Mesenchymal stem cell (in vitro differentiated cells and primary cell): ENCODE data around the gene LRRIQ1.

Experiments used
- DNase-seq: peaks from one replicate; pipeline ENCODE4 v3.0.0-alpha.2; 2013
- H2AFZ ChIP-seq: one replicate; pipeline ENCODE4 v1.6.1; 2013; ENCODE audit warnings: low read depth, mild to moderate bottlenecking, control low read depth, inconsistent platforms, low read length, moderate library complexity
- H2AK5ac ChIP-seq: 2 replicates; pipeline ENCODE4 v1.6.1; 2013; ENCODE audit warnings: low read length, moderate library complexity, mild to moderate bottlenecking, inconsistent platforms; ENCODE audit not compliant: severe bottlenecking
- H2BK120ac ChIP-seq: one replicate; pipeline ENCODE4 v1.6.1; 2013; ENCODE audit warnings: low read depth, mild to moderate bottlenecking, inconsistent platforms, low read length, moderate library complexity
- H2BK12ac ChIP-seq, 2 experiments: one replicate each; pipeline ENCODE4 v1.6.1; 2013; ENCODE audit warnings: inconsistent platforms in 2 of 2, low read length in 2 of 2, mild to moderate bottlenecking in 2 of 2, moderate library complexity in 2 of 2, control low read depth in 1 of 2
- H2BK15ac ChIP-seq: one replicate; pipeline ENCODE4 v1.6.1; 2013; ENCODE audit warnings: mild to moderate bottlenecking, low read depth, inconsistent platforms; ENCODE audit not compliant: poor library complexity, severe bottlenecking
- H2BK5ac ChIP-seq: 2 replicates; pipeline ENCODE4 v1.6.1; 2013; ENCODE audit warnings: low read depth, mild to moderate bottlenecking, low read length, control low read depth, inconsistent platforms; ENCODE audit not compliant: poor library complexity, severe bottlenecking
- H3K14ac ChIP-seq, 2 experiments: one replicate each; pipeline ENCODE4 v1.6.1; 2013; ENCODE audit warnings: inconsistent platforms in 2 of 2, low read length in 2 of 2, control low read depth in 1 of 2, mild to moderate bottlenecking in 1 of 2, moderate library complexity in 1 of 2
- H3K18ac ChIP-seq, 2 experiments: one replicate each; pipeline ENCODE4 v1.6.1; 2013; ENCODE audit warnings: inconsistent platforms in 2 of 2, low read length in 2 of 2, control low read depth in 1 of 2, low read depth in 1 of 2, mild to moderate bottlenecking in 1 of 2
- H3K23ac ChIP-seq, 2 experiments: one replicate each; pipeline ENCODE4 v1.6.1; 2013; ENCODE audit warnings: inconsistent platforms in 2 of 2, low read length in 2 of 2, mild to moderate bottlenecking in 2 of 2, moderate library complexity in 2 of 2, control low read depth in 1 of 2
- H3K27ac ChIP-seq: 2 replicates; pipeline ENCODE4 v1.5.1; 2013; ENCODE audit warnings: mild to moderate bottlenecking, moderate library complexity, low read length, control low read depth, inconsistent platforms; ENCODE audit not compliant: poor library complexity, severe bottlenecking
- H3K27me3 ChIP-seq, 2 experiments: 2 replicates each; pipeline versions ENCODE4 v1.6.1 to v1.7.0; 2013; ENCODE audit warnings: low read length in 2 of 2, mild to moderate bottlenecking in 2 of 2, moderate library complexity in 2 of 2, control low read depth in 1 of 2, inconsistent platforms in 1 of 2; ENCODE audit not compliant: control insufficient read depth in 1 of 2, insufficient read depth in 1 of 2
- H3K36me3 ChIP-seq, 2 experiments: 2 replicates each; pipeline versions ENCODE4 v1.6.1 to v1.7.0; 2013; ENCODE audit warnings: low read length in 2 of 2, control low read depth in 1 of 2, inconsistent platforms in 1 of 2, low read depth in 1 of 2, mild to moderate bottlenecking in 1 of 2; ENCODE audit not compliant: insufficient read depth in 2 of 2, control insufficient read depth in 1 of 2
- H3K4ac ChIP-seq, 2 experiments: one replicate each; pipeline ENCODE4 v1.6.1; 2013; ENCODE audit warnings: inconsistent platforms in 2 of 2, low read length in 2 of 2, mild to moderate bottlenecking in 2 of 2, moderate library complexity in 2 of 2, control low read depth in 1 of 2, low read depth in 1 of 2
- H3K4me1 ChIP-seq: 2 replicates; pipeline ENCODE4 v1.6.1; 2013; ENCODE audit warnings: low read depth, low read length, control low read depth; ENCODE audit not compliant: control insufficient read depth, insufficient read depth
- H3K4me2 ChIP-seq: 2 replicates; pipeline ENCODE4 v1.6.1; 2013; ENCODE audit warnings: low read length, mild to moderate bottlenecking, inconsistent platforms; ENCODE audit not compliant: poor library complexity, severe bottlenecking
- H3K4me3 ChIP-seq, 2 experiments: 2 replicates each; pipeline versions ENCODE4 v1.5.1 to v1.7.0; 2013; ENCODE audit warnings: low read length in 2 of 2, mild to moderate bottlenecking in 2 of 2, control low read depth in 1 of 2, low read depth in 1 of 2; ENCODE audit not compliant: insufficient read depth in 1 of 2
- H3K79me1 ChIP-seq: replicated peaks from 2 replicates; pipeline ENCODE4 v1.6.1; 2013; ENCODE audit warnings: mild to moderate bottlenecking, control low read depth, low read length, inconsistent platforms; ENCODE audit not compliant: poor library complexity, severe bottlenecking
- H3K9ac ChIP-seq: 2 replicates; pipeline ENCODE4 v1.7.0; 2013; ENCODE audit warnings: mild to moderate bottlenecking, low read length, moderate library complexity
- H3K9me3 ChIP-seq: 2 replicates; pipeline ENCODE4 v1.7.0; 2013; ENCODE audit warnings: mild to moderate bottlenecking, low read length; ENCODE audit not compliant: control insufficient read depth
- H4K8ac ChIP-seq: one replicate; pipeline ENCODE4 v1.6.1; 2013; ENCODE audit warnings: inconsistent platforms, mild to moderate bottlenecking, low read length, moderate library complexity
- H4K91ac ChIP-seq: one replicate; pipeline ENCODE4 v1.6.1; 2013; ENCODE audit warnings: mild to moderate bottlenecking, low read length, inconsistent platforms
- WGBS: methylation state at CpG from one replicate; pipeline ENCODE4 v1.1.7; 2013; ENCODE audit warnings: mixed read lengths; 5-methylcytosine and 5-hydroxymethylcytosine counted together

The LRRIQ1 gene

GRCh38 chr12:85006206-85006605 is 29.9 kb upstream of the LRRIQ1 start:
- Histone ChIP-seq H3K27me3 (no peaks in the 10 kb centered on the region), H3K27ac (no peak overlapping the region), H4K8ac (no peak overlapping the region), H3K36me3 (no peaks in the 10 kb centered on the region), H3K18ac (peak overlapping the region in 1 of 2 experiments; percentile 12), H2BK120ac (no peak overlapping the region), H2BK15ac (no peak overlapping the region), H3K4me1 (no peaks in the 10 kb centered on the region), H3K4ac (no peak overlapping the region), H3K4me3 (no peak overlapping the region), H2BK12ac (no peak overlapping the region), H2AFZ (no peak overlapping the region), H3K9ac (no peak overlapping the region), H4K91ac (no peak overlapping the region), H3K79me1 (no peaks in the 10 kb centered on the region), H3K4me2 (no peak overlapping the region), H2AK5ac (no peak overlapping the region), H3K9me3 (no peaks in the 10 kb centered on the region), H3K14ac (no peak overlapping the region), H2BK5ac (no peak overlapping the region), H3K23ac (no peak overlapping the region)
- no peak for DNase-seq
- WGBS, result no CpG with 5 or more reads among the region's 1 CpG

- WGBS, result 94% methylated on average over 3 of the region's 4 CpGs
- Histone ChIP-seq H3K79me1 (no peaks in the 10 kb centered on the region), H3K36me3 (no peaks in the 10 kb centered on the region), H3K23ac (no peak overlapping the region), H3K4me3 (no peak overlapping the region), H2BK5ac (no peak overlapping the region), H3K4ac (no peak overlapping the region), H3K9ac (peak overlapping the region; percentile 45), H3K14ac (no peak overlapping the region), H3K27me3 (no peaks in the 10 kb centered on the region), H3K4me1 (no peaks in the 10 kb centered on the region), H2AFZ (no peak overlapping the region), H4K8ac (no peak overlapping the region), H2BK12ac (no peak overlapping the region), H2BK15ac (no peak overlapping the region), H3K4me2 (no peak overlapping the region), H4K91ac (no peak overlapping the region), H3K9me3 (no peaks in the 10 kb centered on the region), H3K27ac (no peak overlapping the region), H2AK5ac (no peak overlapping the region), H2BK120ac (no peak overlapping the region), H3K18ac (no peak overlapping the region)
- no peak for DNase-seq
Observed at GRCh38 chr12:85007836-85008235, 28.3 kb upstream of the LRRIQ1 start.

GRCh38 chr12:85016413-85016812 is 19.7 kb upstream of the LRRIQ1 start:
- no peak overlapping the region for H3K4ac ChIP-seq
- peak overlapping the region; percentile 57 for H3K9ac ChIP-seq
- H3K27ac ChIP-seq, result no peak overlapping the region
- no peaks in the 10 kb centered on the region for H3K9me3 ChIP-seq
- H3K4me2 ChIP-seq, result no peak overlapping the region
- no peak overlapping the region for H2BK5ac ChIP-seq
- DNase-seq, result peak; percentile 94
- 0% methylated on average over 1 of the region's 1 CpG for WGBS
- no peak overlapping the region for H2BK120ac ChIP-seq
- H4K91ac ChIP-seq, result no peak overlapping the region
- H3K23ac ChIP-seq, result no peak overlapping the region
- H4K8ac ChIP-seq, result no peak overlapping the region
- no peak overlapping the region for H3K14ac ChIP-seq
- no peak overlapping the region for H3K18ac ChIP-seq
- no peaks in the 10 kb centered on the region for H3K4me1 ChIP-seq
- H3K4me3 ChIP-seq, result no peak overlapping the region
- H2BK12ac ChIP-seq, result no peak overlapping the region
- no peak overlapping the region for H2BK15ac ChIP-seq
- no peak overlapping the region for H2AFZ ChIP-seq
- H3K27me3 ChIP-seq, result no peaks in the 10 kb centered on the region
- no peak overlapping the region for H2AK5ac ChIP-seq
- no peaks in the 10 kb centered on the region for H3K79me1 ChIP-seq
- no peaks in the 10 kb centered on the region for H3K36me3 ChIP-seq

GRCh38 chr12:85017133-85017532 is 19.0 kb upstream of the LRRIQ1 start:
- no peak overlapping the region for H3K4me3 ChIP-seq
- H3K9ac ChIP-seq, result peak overlapping the region; percentile 57
- no peak overlapping the region for H3K18ac ChIP-seq
- H3K27ac ChIP-seq, result no peak overlapping the region
- H3K4ac ChIP-seq, result no peak overlapping the region
- DNase-seq, result no peak
- no peaks in the 10 kb centered on the region for H3K27me3 ChIP-seq
- no peak overlapping the region for H2AFZ ChIP-seq
- H2BK120ac ChIP-seq, result no peak overlapping the region
- H4K8ac ChIP-seq, result no peak overlapping the region
- no peak overlapping the region for H4K91ac ChIP-seq
- no peak overlapping the region for H2AK5ac ChIP-seq
- H3K4me2 ChIP-seq, result no peak overlapping the region
- H3K36me3 ChIP-seq, result no peaks in the 10 kb centered on the region
- no peak overlapping the region for H3K23ac ChIP-seq
- no CpG with 5 or more reads among the region's 3 CpGs for WGBS
- no peak overlapping the region for H2BK5ac ChIP-seq
- no peaks in the 10 kb centered on the region for H3K79me1 ChIP-seq
- H3K9me3 ChIP-seq, result no peaks in the 10 kb centered on the region
- H3K14ac ChIP-seq, result no peak overlapping the region
- no peaks in the 10 kb centered on the region for H3K4me1 ChIP-seq
- no peak overlapping the region for H2BK15ac ChIP-seq
- no peak overlapping the region for H2BK12ac ChIP-seq
